GM21360 (cell line): Measurements from ENCODE around the gene BTBD1.

ENCODE experiments used
- ATAC-seq: cut with Tn5 transposase; IDR thresholded peaks from one replicate; pipeline ENCODE4 v1.9.1; 2021; ENCODE audit warnings: mild to moderate bottlenecking, moderate library complexity; ENCODE audit not compliant: unreplicated experiment

The BTBD1 gene

DNA sequence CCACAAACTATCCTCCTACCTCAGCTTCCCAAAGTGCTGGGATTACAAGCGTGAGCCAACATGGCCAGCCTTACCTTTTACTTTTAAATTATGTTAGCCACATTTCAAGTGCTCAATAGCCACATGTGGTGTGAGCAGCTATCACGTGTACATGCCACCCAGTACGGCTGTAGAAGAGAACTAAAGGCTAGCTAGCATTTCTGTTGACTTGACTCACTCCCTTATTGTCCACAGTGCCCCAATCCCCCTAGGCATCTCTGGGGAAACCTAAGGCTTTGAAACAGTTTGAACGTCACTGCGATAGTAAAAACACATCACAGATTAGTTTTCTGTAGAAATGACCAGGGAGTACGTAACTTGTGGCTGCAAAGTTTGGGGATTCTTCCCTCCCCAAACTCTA lies 67.6 kb downstream of the BTBD1 start:
- ATAC-seq = no peak

DNA sequence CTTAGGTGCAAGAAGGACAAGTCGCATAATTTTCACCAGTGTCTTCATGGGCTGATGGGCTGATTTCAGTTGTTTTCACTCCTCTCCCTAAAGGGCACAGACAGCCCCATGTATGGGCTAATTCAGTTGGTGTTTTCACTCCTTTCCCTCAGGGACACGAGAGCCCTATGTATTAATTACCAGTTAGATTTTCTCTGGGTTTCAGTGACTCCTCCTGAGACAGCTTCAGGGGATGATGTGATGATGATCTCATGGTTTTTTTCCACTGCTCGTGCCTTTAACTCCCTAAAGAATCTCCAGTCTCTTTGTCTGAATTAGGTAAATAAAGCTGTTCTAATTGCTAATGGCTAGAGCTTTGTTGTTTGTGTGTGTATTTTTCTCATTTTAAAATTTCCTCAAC lies 71.1 kb downstream of the BTBD1 start:
- ATAC-seq = no peak

DNA sequence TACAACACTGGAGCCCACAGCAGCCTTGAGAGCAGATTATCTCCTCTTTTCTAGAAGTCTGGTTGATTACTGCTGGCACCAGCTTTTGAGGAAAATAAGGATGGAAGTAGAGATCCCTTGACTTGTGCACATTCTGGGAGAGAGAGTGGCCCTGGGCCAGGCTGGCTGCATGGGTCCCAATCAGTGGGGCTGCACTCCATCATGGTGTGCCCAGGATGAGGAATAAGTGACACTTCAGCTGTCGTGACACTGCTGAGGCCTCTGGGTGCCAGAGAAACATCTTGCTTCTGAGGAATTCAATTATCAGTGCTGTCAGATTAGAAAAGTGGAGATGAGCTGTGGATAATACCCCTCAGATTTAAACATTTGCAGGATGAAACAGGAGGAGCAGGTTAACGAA lies 72.0 kb downstream of the BTBD1 start:
- no peak for ATAC-seq

DNA sequence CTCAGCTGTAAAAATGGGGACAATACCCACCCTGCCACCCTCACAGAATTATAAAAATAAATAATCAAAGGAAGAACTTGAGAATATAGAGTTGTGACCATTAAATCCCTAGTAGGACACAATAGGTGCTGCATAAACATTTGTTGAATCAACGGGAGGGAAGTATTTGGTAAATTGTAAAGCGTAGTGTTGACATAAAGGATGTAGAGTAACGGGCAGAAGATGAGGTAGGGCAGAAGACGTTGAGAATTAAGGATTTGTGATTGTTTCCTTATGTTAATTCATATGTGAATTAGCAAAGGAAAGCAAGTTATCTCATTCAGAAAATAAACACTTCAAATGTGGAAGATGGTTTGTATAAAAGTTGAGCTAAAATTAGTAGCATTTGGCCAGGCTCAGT lies 73.9 kb downstream of the BTBD1 start:
- ATAC-seq = no peak

DNA sequence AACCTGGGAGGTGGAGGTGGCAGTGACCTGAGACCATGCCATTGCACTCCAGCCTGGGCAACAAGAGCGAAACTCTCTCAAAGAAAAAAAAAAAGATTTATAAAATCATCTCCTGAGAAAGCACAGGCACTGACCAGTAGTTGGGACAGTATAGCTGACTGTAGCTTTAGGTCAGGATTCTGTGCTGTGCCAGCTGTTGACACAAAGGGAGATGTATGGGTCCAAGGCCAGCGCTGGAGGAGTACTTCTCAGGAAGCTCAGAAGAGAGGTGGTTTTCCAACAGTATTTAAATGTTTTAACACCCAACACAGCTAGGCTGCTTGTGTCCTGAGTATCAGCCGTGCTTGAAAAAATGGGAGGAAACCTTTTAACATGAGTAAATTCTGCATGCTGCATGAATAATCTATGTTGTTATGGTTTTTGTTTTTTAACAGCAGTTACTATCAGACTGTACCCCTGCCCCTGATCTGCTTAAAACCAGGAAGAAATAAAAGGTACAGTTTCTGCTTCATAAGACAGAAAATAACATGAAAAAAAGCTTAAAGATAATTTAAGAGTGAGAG lies 74.5 kb downstream of the BTBD1 start:
- no peak for ATAC-seq

DNA sequence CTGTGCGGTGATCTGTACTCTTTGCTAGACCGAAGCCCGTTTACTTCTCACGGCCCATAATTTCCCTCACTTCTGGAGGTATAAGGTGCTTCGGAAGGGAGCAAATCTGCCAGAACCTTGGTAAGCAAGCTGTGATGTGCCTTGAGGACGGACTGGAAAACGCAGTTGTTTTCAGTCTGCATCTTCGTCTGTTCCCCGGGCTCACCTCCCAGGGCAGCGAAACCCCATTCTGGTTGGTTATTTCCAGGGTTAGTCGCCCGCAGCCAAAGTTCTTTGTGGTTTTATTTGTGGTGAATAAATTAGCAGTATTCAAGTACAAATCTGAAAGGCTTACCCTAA lies 80.6 kb downstream of the BTBD1 start:
- peak; percentile 28 for ATAC-seq

DNA sequence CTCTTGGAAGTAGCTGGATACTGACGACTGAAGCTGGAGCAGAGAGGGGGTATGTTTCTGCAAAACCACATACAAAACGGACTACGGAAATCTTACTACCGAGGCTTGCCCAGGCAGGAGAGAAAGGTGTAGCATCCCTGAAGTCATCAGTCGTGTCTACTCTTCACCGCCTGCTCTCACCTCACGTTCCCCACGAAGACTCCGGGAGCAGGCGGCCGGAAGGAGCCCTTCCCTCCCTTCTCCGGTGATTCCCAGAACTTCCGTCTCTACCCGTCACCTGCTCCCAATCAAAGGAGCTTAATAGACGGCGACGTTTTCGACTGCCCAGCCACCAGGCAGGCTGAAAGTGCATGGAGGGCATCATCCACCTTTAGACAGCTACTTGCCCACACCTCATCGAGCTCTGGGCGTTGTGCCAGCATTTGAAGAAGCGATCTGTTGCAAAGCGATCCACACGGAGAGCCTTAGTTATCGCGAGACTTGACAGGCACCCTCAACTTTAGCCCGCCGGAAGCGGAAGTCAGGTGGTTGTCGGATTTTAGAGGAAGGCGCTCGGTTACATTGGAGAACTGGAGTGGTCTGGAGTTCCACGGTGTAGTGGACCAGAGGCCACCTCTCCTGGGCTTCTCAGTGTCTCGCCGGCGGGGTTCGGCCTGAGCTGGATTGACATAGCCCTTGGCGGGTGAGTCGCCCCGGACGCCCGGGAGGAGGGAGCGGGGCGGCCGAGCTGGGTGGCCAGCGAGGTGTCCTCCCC lies 81.2 kb downstream of the BTBD1 start, which contains the start of gene RAMAC:
Gene RAMAC, plus strand, starts transcription at position 523 of the 754 bp plus-strand sequence. CDS start 2,809 bp downstream, outside the sequence.
- peak; percentile 94 for ATAC-seq

DNA sequence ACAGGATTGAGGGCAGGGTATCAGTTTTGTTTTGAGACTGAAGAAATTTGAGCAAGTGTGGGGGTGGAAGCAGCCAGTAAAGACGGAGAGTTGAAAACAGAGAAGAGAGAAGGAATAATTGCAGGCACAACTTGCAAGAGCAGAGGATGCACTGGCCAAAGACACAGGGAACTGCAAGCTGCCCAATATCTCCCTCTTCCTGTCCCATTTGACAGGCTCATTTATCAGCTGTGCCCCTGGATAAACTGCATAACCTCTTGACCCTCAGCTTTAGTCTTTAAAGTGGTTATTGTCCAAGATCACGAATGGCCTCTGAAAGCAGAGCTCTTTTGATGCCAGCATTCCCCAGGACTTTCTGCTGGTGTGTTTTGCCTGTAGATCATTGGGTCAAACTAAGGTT lies 86.1 kb downstream of the BTBD1 start:
- ATAC-seq = no peak

DNA sequence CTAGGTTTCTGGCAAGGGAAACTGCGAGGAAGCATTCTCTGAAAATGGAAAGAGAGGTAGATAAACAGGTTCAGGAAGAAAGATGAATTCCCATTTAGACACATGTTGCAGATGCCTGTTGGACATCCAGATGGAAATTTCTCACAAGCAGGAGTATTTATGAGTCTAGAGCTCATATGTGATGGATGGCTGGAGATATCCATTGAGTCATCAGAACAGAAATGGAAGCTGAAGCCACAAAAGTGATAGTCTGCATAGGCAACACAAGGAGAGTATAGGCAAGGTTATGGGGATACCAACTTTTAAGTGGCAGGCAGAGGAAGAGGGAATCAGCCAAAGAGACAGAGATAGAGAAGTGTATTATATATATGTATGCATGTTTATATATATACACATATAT lies 87.3 kb downstream of the BTBD1 start:
- ATAC-seq = no peak

DNA sequence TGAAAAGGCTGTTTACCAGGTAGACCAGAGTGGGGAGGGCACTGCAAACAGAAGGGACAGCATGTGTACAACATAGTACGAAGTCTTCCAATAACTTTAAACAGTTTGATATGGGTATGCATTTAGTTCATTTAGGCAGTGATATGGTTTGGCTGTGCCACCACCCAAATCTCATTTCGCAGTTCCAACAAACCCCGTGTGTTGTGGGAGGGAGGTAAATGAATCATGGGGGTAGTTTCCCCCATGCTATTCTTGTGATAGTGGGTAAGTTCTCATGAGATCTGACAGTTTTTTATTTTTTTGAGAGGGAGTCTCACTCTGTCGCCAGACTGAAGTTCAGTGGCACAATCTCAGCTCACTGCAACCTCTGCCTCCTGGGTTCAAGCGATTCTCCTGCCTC lies 88.6 kb downstream of the BTBD1 start:
- no peak for ATAC-seq

DNA sequence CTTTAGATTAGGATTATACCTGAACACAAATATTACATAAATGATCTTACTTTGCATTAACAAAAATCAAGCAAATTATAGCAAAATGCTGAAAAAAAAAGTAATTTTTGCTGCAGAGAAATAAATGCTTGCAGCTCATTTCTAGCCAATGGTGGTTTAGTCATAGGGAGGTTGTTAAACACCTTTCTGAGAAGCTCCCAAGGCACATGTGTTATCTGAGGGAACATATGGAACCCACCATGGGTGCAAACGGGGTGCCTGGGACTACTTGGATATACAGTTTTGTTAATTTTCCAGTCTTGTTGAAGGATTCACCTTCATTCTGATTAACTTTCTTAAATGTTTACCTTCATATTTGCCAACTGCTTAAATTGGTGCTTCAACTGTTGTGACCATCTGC lies 90.0 kb downstream of the BTBD1 start:
- ATAC-seq = no peak

DNA sequence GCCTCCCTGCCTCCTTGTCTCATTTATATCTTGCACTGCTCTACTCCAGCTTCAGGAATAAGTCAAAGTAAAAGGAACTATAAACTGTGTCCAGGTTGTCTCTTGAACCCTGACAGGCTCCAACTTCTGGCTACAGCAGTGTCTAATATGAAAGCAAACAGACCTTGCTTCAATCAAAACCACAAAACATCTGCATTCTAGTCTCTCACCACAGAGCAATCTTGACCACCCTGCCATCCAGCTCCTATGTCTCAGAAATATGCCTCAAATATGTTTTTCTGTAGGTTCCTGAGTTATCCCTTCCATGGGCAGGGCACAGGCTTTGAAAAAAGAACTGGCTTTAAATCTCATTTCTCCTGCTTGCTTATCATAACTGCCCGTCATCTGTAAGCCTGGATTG lies 94.1 kb downstream of the BTBD1 start:
- no peak for ATAC-seq

DNA sequence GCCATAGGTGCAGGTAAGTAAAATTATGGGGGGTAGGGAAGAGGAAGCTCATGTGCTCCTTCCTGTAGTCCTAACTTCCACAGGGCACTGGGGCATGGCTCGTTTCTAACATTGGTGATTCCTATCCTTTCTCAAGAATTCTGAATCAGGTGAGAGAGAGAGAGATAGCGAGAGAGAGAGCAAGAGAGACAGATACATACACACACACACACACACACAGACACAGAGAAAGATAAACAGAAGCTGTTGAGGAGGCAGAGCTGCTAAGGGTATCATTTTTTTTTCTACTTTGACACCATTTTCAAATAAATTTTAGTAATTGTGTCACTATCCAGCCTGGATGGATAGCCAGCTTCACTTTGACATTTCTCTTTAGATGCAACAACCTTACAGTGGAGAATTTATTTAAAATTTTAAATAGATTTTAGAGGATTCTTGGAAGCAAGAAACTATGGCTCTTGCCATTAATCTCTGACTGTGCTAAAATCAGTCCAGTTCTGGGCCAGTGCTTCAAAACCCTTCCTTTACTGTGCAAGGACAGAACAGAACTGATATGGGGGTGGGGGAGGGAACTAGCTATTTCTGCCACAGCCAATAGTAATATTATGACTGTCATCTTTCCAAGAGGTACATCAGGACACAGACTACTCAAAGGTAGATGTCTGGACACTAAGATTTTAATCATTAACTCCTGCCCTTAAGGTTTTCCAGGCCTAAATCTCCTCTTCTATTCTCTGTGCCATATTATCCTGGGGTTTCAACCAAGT lies 95.7 kb downstream of the BTBD1 start:
- ATAC-seq = no peak

DNA sequence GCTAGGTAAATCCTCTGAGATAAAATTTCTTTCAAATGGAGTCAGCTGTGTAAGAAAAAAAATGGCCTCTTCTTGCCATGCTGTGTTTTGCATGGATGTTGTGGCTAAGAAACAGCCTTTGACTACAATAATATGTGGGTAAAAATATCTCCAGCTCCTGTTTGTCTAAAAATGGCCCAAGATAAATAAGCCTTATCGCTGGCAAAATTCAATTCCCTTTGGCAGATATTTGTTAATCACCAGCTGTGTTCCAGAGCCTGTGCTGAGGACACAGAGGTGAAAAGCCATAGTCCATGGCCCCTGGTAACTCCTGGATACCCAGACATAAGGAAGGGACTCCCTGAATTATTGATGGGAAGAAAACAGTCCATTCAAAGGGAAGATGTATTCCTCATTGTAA lies 96.4 kb downstream of the BTBD1 start:
- no peak for ATAC-seq

DNA sequence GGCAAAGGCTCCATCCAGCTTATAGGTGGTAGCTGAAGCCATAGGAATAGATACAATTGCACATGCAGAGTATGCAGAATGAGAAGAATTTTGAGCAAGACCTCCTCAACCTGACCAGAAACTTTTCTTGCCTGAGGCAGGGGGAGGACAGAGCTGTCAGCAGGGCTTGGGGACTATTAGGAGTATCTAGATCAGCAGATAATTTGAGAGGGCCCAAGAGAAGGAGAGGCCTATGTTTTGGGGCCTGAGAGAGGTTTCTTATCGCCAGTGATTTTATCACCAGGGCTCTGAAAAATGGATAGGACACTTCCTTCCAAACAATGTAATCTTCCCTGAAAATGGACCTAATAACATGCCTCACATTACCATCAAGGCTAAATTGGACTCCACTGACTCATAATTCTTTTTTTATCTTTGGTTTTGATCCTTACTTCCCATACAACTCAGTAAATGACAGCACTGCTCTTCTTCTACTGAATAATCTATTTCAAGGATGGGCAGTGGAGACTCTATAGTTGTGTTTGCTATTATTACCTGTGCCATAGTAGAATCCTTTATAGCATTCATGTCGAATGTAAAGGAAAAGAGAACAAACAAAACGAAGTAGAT lies 96.9 kb downstream of the BTBD1 start:
- ATAC-seq = no peak

DNA sequence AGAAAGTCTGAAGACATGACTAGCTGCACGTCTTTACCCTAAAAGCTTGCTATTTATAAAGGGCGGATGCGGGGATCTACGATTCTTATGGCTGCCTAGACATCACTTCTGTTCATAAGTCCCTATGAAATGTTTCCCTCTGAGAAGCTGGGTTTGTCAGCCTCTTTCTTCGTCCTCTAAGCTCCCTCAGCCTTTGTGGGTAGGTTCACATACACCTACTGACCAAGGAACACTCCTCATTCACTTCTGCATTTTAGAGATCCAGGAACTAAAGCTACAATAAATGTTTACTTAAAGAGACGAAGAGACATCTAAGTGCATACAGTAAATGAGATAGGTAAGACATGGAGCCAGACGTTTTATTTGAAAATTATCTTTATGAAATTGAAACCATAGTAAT lies 97.7 kb downstream of the BTBD1 start:
- no peak for ATAC-seq

DNA sequence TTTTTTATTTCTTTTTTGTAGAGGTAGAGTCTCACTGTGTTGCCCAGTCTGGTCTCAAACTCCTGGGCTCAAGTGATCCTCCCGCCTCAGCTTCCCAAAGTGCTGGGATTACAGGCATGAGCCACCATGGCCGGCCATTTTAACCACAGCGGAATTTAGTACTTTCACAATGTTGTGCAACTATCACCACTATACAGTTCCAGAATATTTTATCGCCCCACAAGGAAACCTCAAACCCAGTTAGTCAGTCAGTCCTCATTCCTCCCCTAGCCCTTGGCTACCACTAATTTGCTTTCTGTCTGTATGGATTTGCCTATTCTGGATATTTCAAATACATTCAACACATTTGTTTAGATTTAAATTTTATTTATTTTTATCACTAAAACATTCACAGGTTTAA lies 99.0 kb downstream of the BTBD1 start:
- no peak for ATAC-seq

DNA sequence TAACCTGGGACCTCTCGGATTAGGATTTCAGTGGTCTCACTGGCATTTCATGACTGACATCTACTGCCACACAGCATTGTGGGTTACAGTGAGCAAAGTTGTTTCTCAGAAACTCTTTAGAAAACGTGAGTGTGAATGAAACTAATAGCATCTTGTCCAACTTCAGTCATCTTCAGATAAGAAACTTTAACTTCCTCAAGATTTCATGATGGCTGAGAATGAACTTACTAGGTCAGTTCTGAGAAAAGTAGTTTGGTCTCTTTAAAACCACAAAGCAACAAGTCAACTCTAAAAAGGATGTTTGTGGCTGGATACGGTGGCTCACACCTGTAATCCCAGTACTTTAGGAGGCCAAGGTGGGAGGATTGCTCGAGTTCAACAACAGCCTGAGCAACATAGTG lies 100.4 kb downstream of the BTBD1 start:
- peak; percentile 55 for ATAC-seq
